Measurements from ENCODE around the gene CBLL1. TPM values are rescaled to one million over a fixed set of nuclear protein-coding genes. Genes with fewer than 3 reads are reported as not detected.

CBLL1 gene
- total and polyA plus RNA-seq, 10 of the 15 experiments (the other 5 are each of a cell fraction or from before 2014, with no cell fraction given), result 7.2 to 40.1 (median 23.4) TPM

DNA sequence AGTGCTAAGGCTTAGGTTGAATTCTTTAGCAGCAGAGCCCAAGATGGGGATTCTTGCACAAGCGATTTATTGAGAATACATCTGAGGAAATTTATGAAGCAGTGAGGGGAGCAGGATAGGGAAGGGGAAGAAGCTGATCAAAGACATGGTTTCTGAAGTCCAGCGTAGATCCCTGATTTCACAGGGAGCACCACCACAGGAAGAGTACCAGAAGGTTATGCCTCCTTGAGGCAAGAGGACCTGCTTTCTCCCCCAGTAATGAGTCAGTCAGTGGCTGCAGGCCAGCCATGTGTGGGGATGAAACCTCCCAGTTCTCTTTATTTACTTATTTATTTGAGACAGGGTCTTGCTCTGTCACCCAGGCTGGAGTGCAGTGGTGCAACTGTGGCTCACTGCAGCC is 35.0 kb upstream of the CBLL1 start (continued):
- no peak for TF ChIP-seq ATF3 (IDR thresholded peaks at IDR 0.05; ENCODE audit: borderline replicate concordance, extremely low read depth, low read depth, low read length)

DNA sequence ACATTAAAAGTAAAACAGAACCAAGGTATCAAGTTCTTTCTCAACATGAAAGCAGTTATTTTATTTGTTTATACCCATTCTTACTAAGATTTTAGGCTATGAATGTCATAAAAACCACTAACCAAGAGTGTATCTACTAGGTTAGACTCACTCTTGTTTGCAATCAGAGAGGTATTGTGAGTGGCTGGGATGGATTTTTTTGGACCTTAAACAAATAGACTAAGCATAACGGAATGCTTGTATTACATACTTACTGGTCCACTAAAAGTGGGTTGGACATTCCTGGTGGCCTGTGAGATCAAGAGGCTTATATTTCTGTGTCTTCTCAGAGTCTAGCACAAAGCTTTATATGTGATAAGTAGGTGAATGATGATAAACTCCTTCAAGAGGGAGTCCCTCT is 32.6 kb upstream of the CBLL1 start:
- WGBS (ENCODE audit: insufficient coverage, insufficient replicate concordance, low lambda C conversion rate, missing lambda C conversion rate), result 67% methylated on average over 1 of the region's 1 CpG
- SMC1A ChIA-PET (ENCODE audit: uncharacterized antibody, unreplicated experiment), result interaction anchor here (0.9 to 1.1 kb wide), 2 partner anchors 9 kb away, joined by 3 to 4 read pairs; no protein-coding TSS in a partner anchor
- RAD21 ChIA-PET (ENCODE audit: unreplicated experiment), result no interaction called here
- no peaks in the 10 kb centered on the region for H4K20me1 ChIP-seq (ENCODE audit: control insufficient read depth, insufficient read depth)
- intact Hi-C loops (cut with micrococcal nuclease; ENCODE audit: unreplicated experiment), result no loop called here
- H3K4me3 ChIP-seq, result no peak overlapping the region
- H3K36me3 ChIP-seq (ENCODE audit: control insufficient read depth in 2 of 2, insufficient read depth in 2 of 2, low read length in 1 of 2), result no peaks in the 10 kb centered on the region
- ATAC-seq (no peak), FAIRE-seq (no peak), DNase-seq (ENCODE audit: low read depth, low spot score) (no peak)
- H3K9me3 ChIP-seq (replicated peaks; ENCODE audit: control insufficient read depth, insufficient read depth, low read length), result no peaks in the 10 kb centered on the region
- no peaks in the 10 kb centered on the region for H3K79me2 ChIP-seq (ENCODE audit: control insufficient read depth, insufficient read depth, low read length)
- no peaks in the 10 kb centered on the region for H3K27me3 ChIP-seq (replicated peaks in 1 of 2; ENCODE audit: control insufficient read depth in 2 of 2, insufficient read depth in 2 of 2, low read length in 1 of 2)
- no peak overlapping the region for H2AFZ ChIP-seq (ENCODE audit: control insufficient read depth, low read depth, low read length)
- BruUV-seq (replicated peaks), result no TSS peak
- H3K4me1 ChIP-seq (ENCODE audit: control insufficient read depth, insufficient read depth, low read length), result no peaks in the 10 kb centered on the region
- POLR2A ChIA-PET, result interaction anchor here (0.6 kb wide), 1 partner anchor 125 kb away, joined by 3 read pairs; no protein-coding TSS in a partner anchor
- CTCF ChIA-PET, result interaction anchor here (1.5 kb wide), 1 partner anchor 168 kb away, joined by 5 read pairs; no protein-coding TSS in a partner anchor
- no peak for TF ChIP-seq ATF2 (IDR thresholded peaks at IDR 0.05; ENCODE audit: low read length)
- TF ChIP-seq CBFB (IDR thresholded peaks at IDR 0.05; ENCODE audit: low read depth), result no peak
- TF ChIP-seq TARDBP (IDR thresholded peaks at IDR 0.05; ENCODE audit: borderline replicate concordance), result no peak
- in situ Hi-C loops (cut with MboI), result no loop called here
- no peak overlapping the region for H3K27ac ChIP-seq (ENCODE audit: control insufficient read depth, insufficient read depth)
- H3K9ac ChIP-seq (ENCODE audit: control insufficient read depth, insufficient read depth, low read length), result no peak overlapping the region
- H3K4me2 ChIP-seq (ENCODE audit: control insufficient read depth, insufficient read depth), result no peak overlapping the region
